ENCODE data around the gene TRIM50. TPM values are rescaled to one million over a fixed set of nuclear protein-coding genes. Genes with fewer than 3 reads are reported as not detected.

TRIM50 gene
- total and polyA plus RNA-seq, 2 experiments from 2014 or later, result 0.10 TPM; not detected in 1

GRCh38 chr7:73356159-73356558, 28.3 kb upstream of the TRIM50 start:
- H2AFZ ChIP-seq, result no peak overlapping the region
- Mint-ChIP-seq H3K27me3 (ENCODE audit: insufficient read depth, low read depth, poor library complexity) (peaks cover 6% of the 10 kb centered on the region), H3K27ac (no peak overlapping the region), H3K4me1 (peaks cover 14% of the 10 kb centered on the region), H3K9me3 (peaks cover 8% of the 10 kb centered on the region), H3K4me3 (no peak overlapping the region), H3K36me3 (ENCODE audit: low read depth) (peaks cover 3% of the 10 kb centered on the region; the same call in 2 of the 3 replicates)
- H3K27ac ChIP-seq (ENCODE audit: low read depth), result no peak overlapping the region
- no peaks in the 10 kb centered on the region for H3K9me2 ChIP-seq (ENCODE audit: insufficient read depth)
- no peaks in the 10 kb centered on the region for H4K20me1 ChIP-seq (replicated peaks; ENCODE audit: insufficient read depth)
- TF ChIP-seq, protein P1, sequence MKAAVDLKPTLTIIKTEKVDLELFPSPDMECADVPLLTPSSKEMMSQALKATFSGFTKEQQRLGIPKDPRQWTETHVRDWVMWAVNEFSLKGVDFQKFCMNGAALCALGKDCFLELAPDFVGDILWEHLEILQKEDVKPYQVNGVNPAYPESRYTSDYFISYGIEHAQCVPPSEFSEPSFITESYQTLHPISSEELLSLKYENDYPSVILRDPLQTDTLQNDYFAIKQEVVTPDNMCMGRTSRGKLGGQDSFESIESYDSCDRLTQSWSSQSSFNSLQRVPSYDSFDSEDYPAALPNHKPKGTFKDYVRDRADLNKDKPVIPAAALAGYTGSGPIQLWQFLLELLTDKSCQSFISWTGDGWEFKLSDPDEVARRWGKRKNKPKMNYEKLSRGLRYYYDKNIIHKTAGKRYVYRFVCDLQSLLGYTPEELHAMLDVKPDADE (IDR thresholded peaks at IDR 0.05), result no peak
- TF ChIP-seq CREB1 (CRISPR knock-in tag; IDR thresholded peaks at IDR 0.05; ENCODE audit: low read depth), result no peak
- TF ChIP-seq EZH2 (IDR thresholded peaks at IDR 0.05; ENCODE audit: low read depth, unreplicated experiment), result no peak
- TF ChIP-seq JUNB (IDR thresholded peaks at IDR 0.05; ENCODE audit: unreplicated experiment), result no peak
- TF ChIP-seq STAT1 (IDR thresholded peaks at IDR 0.05; ENCODE audit: unreplicated experiment), result no peak
- TF ChIP-seq ZNF462 (CRISPR knock-in tag; IDR thresholded peaks at IDR 0.05), result no peak
- TF ChIP-seq NANOG (IDR thresholded peaks at IDR 0.05; ENCODE audit: borderline replicate concordance), result no peak
- no peak for TF ChIP-seq POLR2AphosphoS5 (IDR thresholded peaks at IDR 0.05; ENCODE audit: low read depth)
- no peak for TF ChIP-seq CTCF (conservative IDR thresholded peaks at IDR 0.05; ENCODE audit: low read depth in 2 of 2)
- TF ChIP-seq ZNF331 (CRISPR knock-in tag; IDR thresholded peaks at IDR 0.05; ENCODE audit: low read depth), result no peak
- TF ChIP-seq EZH2phosphoT487 (IDR thresholded peaks at IDR 0.05; ENCODE audit: unreplicated experiment), result no peak
- no peak for TF ChIP-seq ZNF114 (CRISPR knock-in tag; IDR thresholded peaks at IDR 0.05)
- TF ChIP-seq, protein P2, sequence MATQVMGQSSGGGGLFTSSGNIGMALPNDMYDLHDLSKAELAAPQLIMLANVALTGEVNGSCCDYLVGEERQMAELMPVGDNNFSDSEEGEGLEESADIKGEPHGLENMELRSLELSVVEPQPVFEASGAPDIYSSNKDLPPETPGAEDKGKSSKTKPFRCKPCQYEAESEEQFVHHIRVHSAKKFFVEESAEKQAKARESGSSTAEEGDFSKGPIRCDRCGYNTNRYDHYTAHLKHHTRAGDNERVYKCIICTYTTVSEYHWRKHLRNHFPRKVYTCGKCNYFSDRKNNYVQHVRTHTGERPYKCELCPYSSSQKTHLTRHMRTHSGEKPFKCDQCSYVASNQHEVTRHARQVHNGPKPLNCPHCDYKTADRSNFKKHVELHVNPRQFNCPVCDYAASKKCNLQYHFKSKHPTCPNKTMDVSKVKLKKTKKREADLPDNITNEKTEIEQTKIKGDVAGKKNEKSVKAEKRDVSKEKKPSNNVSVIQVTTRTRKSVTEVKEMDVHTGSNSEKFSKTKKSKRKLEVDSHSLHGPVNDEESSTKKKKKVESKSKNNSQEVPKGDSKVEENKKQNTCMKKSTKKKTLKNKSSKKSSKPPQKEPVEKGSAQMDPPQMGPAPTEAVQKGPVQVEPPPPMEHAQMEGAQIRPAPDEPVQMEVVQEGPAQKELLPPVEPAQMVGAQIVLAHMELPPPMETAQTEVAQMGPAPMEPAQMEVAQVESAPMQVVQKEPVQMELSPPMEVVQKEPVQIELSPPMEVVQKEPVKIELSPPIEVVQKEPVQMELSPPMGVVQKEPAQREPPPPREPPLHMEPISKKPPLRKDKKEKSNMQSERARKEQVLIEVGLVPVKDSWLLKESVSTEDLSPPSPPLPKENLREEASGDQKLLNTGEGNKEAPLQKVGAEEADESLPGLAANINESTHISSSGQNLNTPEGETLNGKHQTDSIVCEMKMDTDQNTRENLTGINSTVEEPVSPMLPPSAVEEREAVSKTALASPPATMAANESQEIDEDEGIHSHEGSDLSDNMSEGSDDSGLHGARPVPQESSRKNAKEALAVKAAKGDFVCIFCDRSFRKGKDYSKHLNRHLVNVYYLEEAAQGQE (IDR thresholded peaks at IDR 0.05; ENCODE audit: unreplicated experiment), result no peak
- no peak for ATAC-seq
- no peak for DNase-seq (ENCODE audit: low spot score)
- no peaks in the 10 kb centered on the region for H3K27me3 ChIP-seq (ENCODE audit: insufficient read depth)
- H3K36me3 ChIP-seq (ENCODE audit: insufficient read depth), result no peaks in the 10 kb centered on the region
- H3K79me2 ChIP-seq (replicated peaks; ENCODE audit: insufficient read depth), result no peaks in the 10 kb centered on the region
- H3K4me3 ChIP-seq, result no peak overlapping the region
- no peaks in the 10 kb centered on the region for H3K4me1 ChIP-seq (ENCODE audit: insufficient read depth)
- H3K4me2 ChIP-seq, result no peak overlapping the region
- no peaks in the 10 kb centered on the region for H3F3A ChIP-seq (replicated peaks; ENCODE audit: low read depth)

Data from GM23338 (cell line).